HCT116 (cell line): ENCODE data around the gene CNPY2.

Experiments used
- CEBPB ChIP-seq: IDR thresholded peaks from 2 replicates; pipeline ENCODE4 v1.6.1; 2012; ENCODE audit warnings: low read depth
- ELF1 ChIP-seq: IDR thresholded peaks from 2 replicates; pipeline ENCODE4 v1.6.1; 2012; ENCODE audit warnings: low read depth, borderline replicate concordance
- EZH2 ChIP-seq: fragments of 200-600 bp; sonication (generic); IDR thresholded peaks from 2 replicates; pipeline ENCODE4 v1.6.1; 2017; ENCODE audit warnings: antibody characterized with exemption, mixed run types
- POLR2A ChIP-seq: IDR thresholded peaks from 2 replicates; pipeline ENCODE4 v1.7.0; 2011; ENCODE audit warnings: borderline replicate concordance; ENCODE audit not compliant: insufficient read depth, insufficient read length; ENCODE audit errors: extremely low read depth
- POLR2AphosphoS5 ChIP-seq: IDR thresholded peaks from 2 replicates; pipeline ENCODE4 v1.6.1; 2011; ENCODE audit warnings: mild to moderate bottlenecking, low read depth, low read length, moderate library complexity
- RAD21 ChIP-seq: IDR thresholded peaks from 2 replicates; pipeline ENCODE4 v1.6.1; 2012; ENCODE audit warnings: low read depth, mild to moderate bottlenecking
- SIN3A ChIP-seq: IDR thresholded peaks from 2 replicates; pipeline ENCODE4 v1.6.1; 2012; ENCODE audit warnings: low read depth
- TCF7L2 ChIP-seq: IDR thresholded peaks from 2 replicates; pipeline ENCODE4 v1.7.0; 2011; ENCODE audit warnings: borderline replicate concordance, inconsistent platforms; ENCODE audit not compliant: insufficient read depth, insufficient read length; ENCODE audit errors: extremely low read depth
- YY1 ChIP-seq: IDR thresholded peaks from 2 replicates; pipeline ENCODE4 v1.6.1; 2011; ENCODE audit warnings: low read length, low read depth, moderate library complexity, mild to moderate bottlenecking; ENCODE audit not compliant: insufficient replicate concordance; ENCODE audit errors: extremely low read depth
- ZBTB33 ChIP-seq: IDR thresholded peaks from 2 replicates; pipeline ENCODE4 v1.6.1; 2011; ENCODE audit warnings: mild to moderate bottlenecking, low read length, moderate library complexity; ENCODE audit not compliant: insufficient replicate concordance; ENCODE audit errors: extremely low read depth
- ZFX ChIP-seq: fragments of 450-650 bp; IDR thresholded peaks from 2 replicates; pipeline ENCODE4 v1.6.1; 2017
- TF ChIP-seq, protein P1 (sequence below), 3 experiments: fragments of 200-600 bp in 1 of 3; sonication (generic) in 1 of 3; IDR thresholded peaks in 2 of 3; conservative IDR thresholded peaks in 1 of 3; 2 replicates each; pipeline ENCODE4 v1.5.1; 2012 to 2017; ENCODE audit warnings: low read depth in 2 of 3, low read length in 2 of 3, antibody characterized with exemption in 1 of 3, borderline replicate concordance in 1 of 3, control low read depth in 1 of 3, mild to moderate bottlenecking in 1 of 3, mixed read lengths in 1 of 3, mixed run types in 1 of 3, moderate library complexity in 1 of 3; ENCODE audit not compliant: insufficient read depth in 1 of 3

DNA sequence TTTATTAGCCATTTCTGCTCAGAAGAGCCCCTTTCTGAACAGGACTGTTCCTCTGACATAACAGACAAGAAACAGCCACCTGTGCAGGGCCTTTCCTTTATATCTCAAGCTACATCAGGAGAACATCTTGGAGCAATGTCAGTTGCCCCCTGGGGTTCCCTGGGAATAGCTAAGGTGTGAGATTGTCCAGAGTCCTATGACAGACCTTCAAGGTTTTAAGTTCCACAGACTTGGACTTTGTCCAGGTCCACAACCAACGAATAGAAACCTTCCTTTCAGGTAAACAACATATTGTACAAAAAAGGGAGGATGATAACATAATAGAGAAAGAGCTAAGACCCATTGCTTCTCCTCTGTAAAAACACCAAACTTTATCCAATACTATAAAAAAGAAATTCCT, 25.8 kb upstream of the CNPY2 start:
- TF ChIP-seq, protein P1, sequence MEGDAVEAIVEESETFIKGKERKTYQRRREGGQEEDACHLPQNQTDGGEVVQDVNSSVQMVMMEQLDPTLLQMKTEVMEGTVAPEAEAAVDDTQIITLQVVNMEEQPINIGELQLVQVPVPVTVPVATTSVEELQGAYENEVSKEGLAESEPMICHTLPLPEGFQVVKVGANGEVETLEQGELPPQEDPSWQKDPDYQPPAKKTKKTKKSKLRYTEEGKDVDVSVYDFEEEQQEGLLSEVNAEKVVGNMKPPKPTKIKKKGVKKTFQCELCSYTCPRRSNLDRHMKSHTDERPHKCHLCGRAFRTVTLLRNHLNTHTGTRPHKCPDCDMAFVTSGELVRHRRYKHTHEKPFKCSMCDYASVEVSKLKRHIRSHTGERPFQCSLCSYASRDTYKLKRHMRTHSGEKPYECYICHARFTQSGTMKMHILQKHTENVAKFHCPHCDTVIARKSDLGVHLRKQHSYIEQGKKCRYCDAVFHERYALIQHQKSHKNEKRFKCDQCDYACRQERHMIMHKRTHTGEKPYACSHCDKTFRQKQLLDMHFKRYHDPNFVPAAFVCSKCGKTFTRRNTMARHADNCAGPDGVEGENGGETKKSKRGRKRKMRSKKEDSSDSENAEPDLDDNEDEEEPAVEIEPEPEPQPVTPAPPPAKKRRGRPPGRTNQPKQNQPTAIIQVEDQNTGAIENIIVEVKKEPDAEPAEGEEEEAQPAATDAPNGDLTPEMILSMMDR (IDR thresholded peaks at IDR 0.05 in 2 of 3, conservative IDR thresholded peaks at IDR 0.05 in 1 of 3; ENCODE audit: borderline replicate concordance in 1 of 3, insufficient read depth in 1 of 3, low read depth in 2 of 3, low read length in 2 of 3): no peak
- no peak for TF ChIP-seq POLR2A
- no peak for TF ChIP-seq EZH2
- no peak for TF ChIP-seq ELF1
- no peak for TF ChIP-seq POLR2AphosphoS5
- TF ChIP-seq RAD21: no peak
- no peak for TF ChIP-seq YY1
- TF ChIP-seq ZBTB33: no peak
- TF ChIP-seq SIN3A: no peak
- no peak for TF ChIP-seq CEBPB
- TF ChIP-seq TCF7L2: no peak
- no peak for TF ChIP-seq ZFX
